Measurements from ENCODE around the gene PIM3.

DNA sequence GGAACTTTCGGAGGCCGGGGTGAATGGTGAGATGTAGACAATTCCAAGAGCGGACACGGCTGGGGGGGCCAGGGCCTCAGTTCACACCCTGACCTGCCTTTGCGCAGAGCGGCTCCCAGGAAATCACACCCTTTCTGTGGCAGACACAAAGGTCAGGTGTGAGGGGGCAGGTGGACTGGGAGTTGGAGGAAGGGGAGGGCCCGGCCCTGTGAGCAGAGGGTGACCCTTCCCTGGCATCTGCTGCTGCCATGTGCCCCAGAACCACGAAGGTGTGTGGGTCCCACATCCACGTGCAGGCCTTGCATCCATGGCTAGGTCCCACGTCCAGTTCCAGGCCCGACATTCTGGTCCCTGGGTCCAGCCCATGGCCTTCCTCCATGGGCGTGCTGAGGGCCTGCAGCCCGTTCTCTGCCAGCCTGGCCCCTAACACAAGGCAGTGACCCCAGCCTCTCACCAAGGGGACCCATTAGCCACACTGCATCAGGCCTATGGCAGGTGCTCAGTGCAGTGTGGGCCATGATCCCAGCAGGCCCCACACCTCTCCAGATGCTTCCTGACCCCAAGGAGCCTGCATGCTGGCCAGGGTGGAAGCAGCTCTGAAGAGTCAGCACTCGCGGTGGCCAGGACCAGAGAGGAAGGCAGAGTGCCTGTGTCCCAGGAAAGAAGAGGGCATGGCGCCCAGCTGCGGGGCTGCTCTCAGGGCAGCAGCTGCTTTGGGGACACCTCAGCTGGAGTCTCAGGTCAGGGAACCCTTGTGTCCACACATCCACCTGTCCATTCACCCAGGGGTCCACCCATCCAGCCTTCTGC lies 18.9 kb upstream of the PIM3 start:
- TF ChIP-seq, protein P1, sequence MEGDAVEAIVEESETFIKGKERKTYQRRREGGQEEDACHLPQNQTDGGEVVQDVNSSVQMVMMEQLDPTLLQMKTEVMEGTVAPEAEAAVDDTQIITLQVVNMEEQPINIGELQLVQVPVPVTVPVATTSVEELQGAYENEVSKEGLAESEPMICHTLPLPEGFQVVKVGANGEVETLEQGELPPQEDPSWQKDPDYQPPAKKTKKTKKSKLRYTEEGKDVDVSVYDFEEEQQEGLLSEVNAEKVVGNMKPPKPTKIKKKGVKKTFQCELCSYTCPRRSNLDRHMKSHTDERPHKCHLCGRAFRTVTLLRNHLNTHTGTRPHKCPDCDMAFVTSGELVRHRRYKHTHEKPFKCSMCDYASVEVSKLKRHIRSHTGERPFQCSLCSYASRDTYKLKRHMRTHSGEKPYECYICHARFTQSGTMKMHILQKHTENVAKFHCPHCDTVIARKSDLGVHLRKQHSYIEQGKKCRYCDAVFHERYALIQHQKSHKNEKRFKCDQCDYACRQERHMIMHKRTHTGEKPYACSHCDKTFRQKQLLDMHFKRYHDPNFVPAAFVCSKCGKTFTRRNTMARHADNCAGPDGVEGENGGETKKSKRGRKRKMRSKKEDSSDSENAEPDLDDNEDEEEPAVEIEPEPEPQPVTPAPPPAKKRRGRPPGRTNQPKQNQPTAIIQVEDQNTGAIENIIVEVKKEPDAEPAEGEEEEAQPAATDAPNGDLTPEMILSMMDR (IDR thresholded peaks at IDR 0.05), result no peak
- no peak for TF ChIP-seq POLR2AphosphoS5 (IDR thresholded peaks at IDR 0.05; ENCODE audit: insufficient read depth in 1 of 2, low read depth in 1 of 2)
- no peak for TF ChIP-seq POLR2A (IDR thresholded peaks at IDR 0.05)
